ENCODE results near the gene RBSN. TPM values are rescaled to one million over a fixed set of nuclear protein-coding genes. Genes with fewer than 3 reads are reported as not detected.

The RBSN gene
- total and polyA plus RNA-seq, 3 donors from 2014 or later, result 19.6 to 44.8 (median 41.7) TPM

DNA sequence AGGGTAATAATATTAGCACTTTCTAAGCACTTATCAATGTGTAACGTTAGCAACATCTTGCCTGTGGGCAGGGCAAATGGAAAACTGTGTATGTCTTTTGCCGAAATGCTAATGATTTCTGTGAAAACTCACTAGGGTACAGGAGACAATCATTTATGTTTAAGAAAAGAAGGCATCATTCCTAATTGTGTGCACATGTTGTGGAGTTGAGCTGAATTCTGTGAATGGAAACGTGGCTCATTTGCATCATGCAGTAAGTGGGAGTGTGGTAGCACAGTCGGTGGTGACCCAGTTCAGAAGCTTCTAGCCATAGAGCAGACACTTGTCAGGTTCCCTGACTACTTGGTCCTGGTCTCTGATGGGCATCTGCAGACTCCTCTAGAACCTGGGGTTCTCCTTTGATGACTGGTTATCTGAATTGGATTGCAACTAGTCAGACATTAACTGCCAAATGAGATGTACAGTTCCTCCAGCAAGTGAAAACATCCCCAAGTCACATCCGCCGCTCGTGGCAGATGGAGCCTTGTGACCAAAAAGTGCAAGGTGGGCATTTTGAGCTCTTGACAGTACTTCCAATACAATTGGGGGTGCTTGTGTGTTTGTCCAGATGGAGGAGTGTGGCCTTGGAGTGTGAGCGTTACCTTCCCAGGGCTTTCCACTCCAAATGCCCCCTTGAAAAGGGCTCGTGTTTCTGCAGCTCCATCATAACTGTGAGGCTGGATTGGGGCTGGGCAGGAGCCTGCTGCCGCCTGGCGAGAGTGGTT lies 55.4 kb downstream of the RBSN start:
- DNase-seq, result no peak
- intact Hi-C loops (cut with DNase I; ENCODE audit: low total_unique reads), result no loop called here
- H3K27me3 ChIP-seq, result no peaks in the 10 kb centered on the region
- no peak overlapping the region for H3K4me3 ChIP-seq
- WGBS, 2 donors, result 83 to 90% methylated on average over 7 to 11 of the region's 11 CpGs
- H3K27ac ChIP-seq, result no peak overlapping the region
- H3K36me3 ChIP-seq (ENCODE audit: low read depth, missing control alignments), result no peaks in the 10 kb centered on the region
- TF ChIP-seq POLR2A (IDR thresholded peaks at IDR 0.05), result no peak
- TF ChIP-seq, protein P1, sequence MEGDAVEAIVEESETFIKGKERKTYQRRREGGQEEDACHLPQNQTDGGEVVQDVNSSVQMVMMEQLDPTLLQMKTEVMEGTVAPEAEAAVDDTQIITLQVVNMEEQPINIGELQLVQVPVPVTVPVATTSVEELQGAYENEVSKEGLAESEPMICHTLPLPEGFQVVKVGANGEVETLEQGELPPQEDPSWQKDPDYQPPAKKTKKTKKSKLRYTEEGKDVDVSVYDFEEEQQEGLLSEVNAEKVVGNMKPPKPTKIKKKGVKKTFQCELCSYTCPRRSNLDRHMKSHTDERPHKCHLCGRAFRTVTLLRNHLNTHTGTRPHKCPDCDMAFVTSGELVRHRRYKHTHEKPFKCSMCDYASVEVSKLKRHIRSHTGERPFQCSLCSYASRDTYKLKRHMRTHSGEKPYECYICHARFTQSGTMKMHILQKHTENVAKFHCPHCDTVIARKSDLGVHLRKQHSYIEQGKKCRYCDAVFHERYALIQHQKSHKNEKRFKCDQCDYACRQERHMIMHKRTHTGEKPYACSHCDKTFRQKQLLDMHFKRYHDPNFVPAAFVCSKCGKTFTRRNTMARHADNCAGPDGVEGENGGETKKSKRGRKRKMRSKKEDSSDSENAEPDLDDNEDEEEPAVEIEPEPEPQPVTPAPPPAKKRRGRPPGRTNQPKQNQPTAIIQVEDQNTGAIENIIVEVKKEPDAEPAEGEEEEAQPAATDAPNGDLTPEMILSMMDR (IDR thresholded peaks at IDR 0.05), result no peak
- no peaks in the 10 kb centered on the region for H3K9me3 ChIP-seq
- peaks cover 14% of the 10 kb centered on the region for H3K4me1 ChIP-seq

DNA sequence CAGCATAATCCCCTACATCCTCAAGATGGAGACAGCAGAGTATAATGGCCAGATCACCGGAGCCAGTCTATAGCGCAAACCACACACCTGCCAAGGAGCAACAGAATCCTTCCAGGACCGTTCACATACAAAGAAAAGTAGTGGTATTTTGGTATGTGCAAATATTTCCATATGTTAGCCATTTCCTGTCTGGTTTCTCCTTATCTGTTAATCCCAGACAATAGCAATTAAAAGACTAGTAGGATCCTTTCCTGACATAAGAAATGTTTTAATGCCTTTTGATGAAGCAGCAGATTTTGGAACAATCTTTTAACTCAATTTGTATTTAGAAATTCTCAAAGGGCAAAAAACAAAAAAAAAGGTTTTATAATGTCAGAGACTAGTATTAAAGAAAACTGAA lies 56.0 kb downstream of the RBSN start:
- Histone ChIP-seq H3K27me3 (no peaks in the 10 kb centered on the region), H3K9me3 (no peaks in the 10 kb centered on the region), H3K27ac (no peak overlapping the region), H3K4me3 (no peak overlapping the region), H3K36me3 (ENCODE audit: low read depth, missing control alignments) (no peaks in the 10 kb centered on the region), H3K4me1 (peaks cover 14% of the 10 kb centered on the region)
- WGBS, 2 donors, result 94 to 98% methylated on average over 3 of the region's 3 CpGs
- TF ChIP-seq, protein P1 (IDR thresholded peaks at IDR 0.05), result no peak
- no peak for TF ChIP-seq POLR2A (IDR thresholded peaks at IDR 0.05)
- DNase-seq, result no peak
- intact Hi-C loops (cut with DNase I; ENCODE audit: low total_unique reads), result no loop called here

DNA sequence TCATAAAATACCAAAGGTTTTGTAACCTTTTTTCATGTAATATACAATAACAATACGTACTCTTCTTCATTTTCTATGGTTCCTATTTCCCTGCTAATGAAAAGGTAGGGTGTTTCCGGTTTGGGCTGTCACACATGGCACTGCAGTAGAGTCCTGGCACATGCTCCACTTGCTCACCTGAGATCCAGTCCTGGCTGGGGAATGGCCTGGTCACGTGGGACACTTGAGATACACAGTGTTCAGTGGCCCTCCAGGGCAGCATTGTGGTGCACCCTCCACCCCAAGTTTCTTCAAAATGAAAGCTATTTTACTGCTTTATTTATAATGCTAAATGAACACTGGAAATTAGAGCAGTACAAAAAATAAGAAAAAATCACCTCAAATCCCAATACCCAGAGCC lies 57.0 kb downstream of the RBSN start:
- Histone ChIP-seq H3K36me3 (ENCODE audit: low read depth, missing control alignments) (no peaks in the 10 kb centered on the region), H3K27me3 (no peaks in the 10 kb centered on the region), H3K27ac (no peak overlapping the region), H3K9me3 (no peaks in the 10 kb centered on the region), H3K4me1 (peaks cover 14% of the 10 kb centered on the region), H3K4me3 (no peak overlapping the region)
- WGBS, 2 donors, result 95 to 97% methylated on average over 3 of the region's 3 CpGs
- TF ChIP-seq, protein P1 (IDR thresholded peaks at IDR 0.05), result no peak
- TF ChIP-seq POLR2A (IDR thresholded peaks at IDR 0.05), result no peak
- no peak for DNase-seq
- intact Hi-C loops (cut with DNase I; ENCODE audit: low total_unique reads), result no loop called here

DNA sequence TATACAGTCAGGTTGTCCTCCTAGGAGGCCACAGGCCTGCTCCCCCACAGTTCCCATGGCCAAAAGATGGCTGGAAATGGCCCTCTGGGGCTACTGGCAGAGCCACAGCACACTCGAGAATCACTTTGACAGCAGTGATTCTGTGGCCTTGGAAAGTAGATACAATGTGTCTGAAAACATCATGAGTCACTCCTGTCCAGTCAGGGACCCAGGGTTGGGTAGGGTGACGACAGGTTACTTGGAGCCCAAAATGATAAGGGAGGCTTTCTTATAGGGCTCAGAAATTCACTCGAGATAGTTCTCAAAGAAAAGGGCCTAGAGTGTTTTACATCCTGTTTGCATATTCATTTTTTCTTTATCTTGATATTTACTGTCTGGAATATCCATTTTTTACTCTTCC lies 58.1 kb downstream of the RBSN start:
- Histone ChIP-seq H3K27ac (peak overlapping the region; percentile 31 to 35), H3K9me3 (no peaks in the 10 kb centered on the region), H3K27me3 (no peaks in the 10 kb centered on the region), H3K4me3 (no peak overlapping the region), H3K36me3 (ENCODE audit: low read depth, missing control alignments) (no peaks in the 10 kb centered on the region), H3K4me1 (peaks cover 14% of the 10 kb centered on the region)
- intact Hi-C loops (cut with DNase I; ENCODE audit: low total_unique reads), result no loop called here
- 68 to 71% methylated on average over 3 of the region's 3 CpGs for WGBS, 2 donors
- DNase-seq, result peak; percentile 82
- TF ChIP-seq POLR2A (IDR thresholded peaks at IDR 0.05), result no peak
- TF ChIP-seq, protein P1 (IDR thresholded peaks at IDR 0.05), result no peak

DNA sequence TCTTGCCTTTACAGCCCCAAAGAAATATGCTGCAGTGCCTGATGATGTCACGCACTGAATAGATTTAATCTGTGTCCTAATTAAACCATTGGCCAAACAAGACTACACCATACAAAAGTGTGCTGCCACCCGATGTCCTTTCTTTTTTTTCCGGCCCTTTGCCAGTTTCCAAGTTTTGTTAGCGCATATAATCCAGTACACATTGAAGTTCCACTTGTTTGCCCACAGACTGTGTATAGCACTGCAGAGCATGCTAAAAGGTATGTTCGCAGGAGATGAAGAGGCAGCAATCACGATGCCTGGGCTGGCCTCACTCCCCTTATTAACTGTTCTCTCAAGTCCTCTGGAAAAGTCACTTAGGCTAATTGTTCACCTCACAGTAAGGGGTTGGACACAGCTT lies 60.6 kb downstream of the RBSN start:
- Histone ChIP-seq H3K27me3 (no peaks in the 10 kb centered on the region), H3K27ac (no peak overlapping the region), H3K4me3 (no peak overlapping the region), H3K9me3 (no peaks in the 10 kb centered on the region), H3K36me3 (ENCODE audit: low read depth, missing control alignments) (no peaks in the 10 kb centered on the region), H3K4me1 (peaks cover 14% of the 10 kb centered on the region)
- intact Hi-C loops (cut with DNase I; ENCODE audit: low total_unique reads), result no loop called here
- 86 to 94% methylated on average over 6 of the region's 6 CpGs for WGBS, 2 donors
- TF ChIP-seq POLR2A (IDR thresholded peaks at IDR 0.05), result no peak
- TF ChIP-seq, protein P1 (IDR thresholded peaks at IDR 0.05), result no peak
- DNase-seq, result no peak

Data from testis (tissue), 3 donors.